Stimulated activated CD4-positive, alpha-beta T cell treated with anti-CD3 and anti-CD28 coated beads, Interleukin-12 subunit alpha, Interleukin-12 subunit beta, amount 100 ng/mL, for 48 hours (primary cell): ENCODE data around the gene STARD10.
"Not testable (repeated sequence)": the region's sequence is repeated elsewhere in the genome, so short reads cannot be mapped to it uniquely, and the experiment has no call there.

Source experiments
- DNase-seq, 3 donors: peaks; one replicate each; pipeline ENCODE4 v3.0.0-alpha.2; 2020; ENCODE audit warnings: low read depth in 2 of 3, low spot score in 1 of 3

STARD10 gene, protein sequence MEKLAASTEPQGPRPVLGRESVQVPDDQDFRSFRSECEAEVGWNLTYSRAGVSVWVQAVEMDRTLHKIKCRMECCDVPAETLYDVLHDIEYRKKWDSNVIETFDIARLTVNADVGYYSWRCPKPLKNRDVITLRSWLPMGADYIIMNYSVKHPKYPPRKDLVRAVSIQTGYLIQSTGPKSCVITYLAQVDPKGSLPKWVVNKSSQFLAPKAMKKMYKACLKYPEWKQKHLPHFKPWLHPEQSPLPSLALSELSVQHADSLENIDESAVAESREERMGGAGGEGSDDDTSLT

DNA sequence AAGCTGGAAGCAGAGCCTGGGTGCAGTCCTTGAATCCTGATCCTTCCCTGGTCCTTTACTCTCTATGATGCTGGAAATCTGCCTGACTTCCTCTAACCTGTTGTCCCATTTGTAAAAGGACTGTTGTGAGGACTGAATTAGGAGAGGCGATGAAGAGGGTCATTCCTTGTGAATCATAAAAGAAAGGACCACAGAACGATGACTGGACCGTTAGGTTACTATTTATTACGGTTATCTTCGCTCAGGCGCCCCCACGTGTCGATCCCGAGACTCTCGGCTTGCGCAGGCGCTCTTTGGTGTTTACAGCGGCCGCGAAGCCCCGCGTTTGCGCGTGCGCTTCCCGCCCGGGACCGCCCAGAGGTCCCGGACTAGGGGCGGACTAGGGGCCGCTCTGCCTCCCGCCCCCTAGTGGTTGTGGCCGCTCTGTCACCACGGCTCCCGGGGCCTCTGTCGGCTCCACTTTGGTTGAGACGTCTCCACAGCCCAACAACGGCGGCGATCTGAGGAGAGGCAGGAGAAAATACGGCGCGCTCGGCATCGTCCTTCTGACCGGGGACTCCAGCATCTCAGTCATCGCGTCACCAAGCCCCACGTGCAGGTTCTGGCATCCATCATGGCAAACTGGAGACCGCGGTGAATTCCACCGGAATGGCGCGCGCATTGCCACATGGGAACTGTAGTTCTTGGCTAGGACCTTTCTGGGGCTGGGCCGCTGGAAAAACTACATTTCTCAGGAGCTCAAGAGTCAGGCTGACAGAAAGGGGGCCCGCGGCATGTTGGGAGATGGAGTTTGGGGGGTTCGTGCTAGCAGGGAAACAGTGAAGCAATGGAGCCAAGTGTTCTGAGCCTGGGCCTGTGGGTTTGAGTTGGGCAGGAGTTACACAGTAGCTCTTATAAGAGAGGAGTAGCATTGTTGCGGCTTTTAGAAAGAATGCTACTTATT is at the start of gene STARD10:
Gene STARD10, minus strand, starts transcription at position 623 of the 943 bp plus-strand sequence. CDS start 12,866 bp downstream, outside the sequence.
- DNase-seq, result peak; percentile 85 to 92 (median 87)

DNA sequence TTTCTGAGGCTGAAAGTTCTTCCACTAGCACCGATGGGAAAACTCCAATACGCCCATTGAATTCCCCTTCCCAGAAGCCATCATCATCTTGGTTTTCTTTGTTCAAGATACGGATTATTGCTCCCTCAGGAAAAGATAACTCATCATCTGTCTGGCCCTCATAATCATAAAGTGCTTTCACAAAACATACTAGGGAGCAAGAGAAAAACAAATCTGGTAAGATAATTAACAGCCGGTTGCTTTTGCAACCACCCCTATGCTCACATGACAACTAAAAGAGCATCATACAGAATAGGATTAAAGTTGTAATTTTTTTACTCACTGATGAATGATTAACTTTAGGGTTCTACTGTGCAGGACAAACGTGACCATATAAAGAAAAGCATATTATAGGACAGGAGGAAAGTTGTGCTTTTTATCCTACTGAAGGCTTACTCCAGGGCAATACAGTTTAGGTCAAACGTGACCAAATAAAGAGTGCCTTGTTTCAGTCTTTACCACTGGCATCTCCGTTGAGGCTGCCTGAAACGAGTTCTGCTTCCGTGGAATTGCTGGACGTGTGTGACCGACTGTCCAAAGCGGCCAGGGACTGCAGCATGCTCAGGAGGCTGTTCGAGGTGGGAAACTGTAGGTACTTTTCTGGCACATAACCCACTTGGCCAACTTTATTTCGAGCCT is 48.9 kb upstream of the STARD10 start:
- DNase-seq, result no peak

DNA sequence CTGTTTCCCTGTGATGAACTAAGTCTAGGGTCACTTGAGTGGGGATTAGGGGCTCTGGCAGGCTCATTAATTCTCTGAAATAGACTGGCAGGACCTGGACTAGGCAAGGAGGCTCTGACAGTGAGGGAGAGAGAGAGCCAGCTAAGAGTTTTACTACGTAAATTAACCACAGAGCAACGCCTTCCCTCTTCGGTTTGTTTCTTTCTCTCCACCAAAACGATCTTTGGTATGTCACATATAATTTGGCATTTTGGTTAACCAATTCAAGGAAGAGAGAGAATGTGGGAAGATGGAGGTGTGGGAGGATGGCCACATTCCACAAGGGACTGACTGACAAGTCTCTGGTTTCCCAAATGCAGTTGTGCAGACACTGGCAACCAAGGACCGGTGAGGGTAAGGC is 48.3 kb upstream of the STARD10 start:
- DNase-seq, result no peak

DNA sequence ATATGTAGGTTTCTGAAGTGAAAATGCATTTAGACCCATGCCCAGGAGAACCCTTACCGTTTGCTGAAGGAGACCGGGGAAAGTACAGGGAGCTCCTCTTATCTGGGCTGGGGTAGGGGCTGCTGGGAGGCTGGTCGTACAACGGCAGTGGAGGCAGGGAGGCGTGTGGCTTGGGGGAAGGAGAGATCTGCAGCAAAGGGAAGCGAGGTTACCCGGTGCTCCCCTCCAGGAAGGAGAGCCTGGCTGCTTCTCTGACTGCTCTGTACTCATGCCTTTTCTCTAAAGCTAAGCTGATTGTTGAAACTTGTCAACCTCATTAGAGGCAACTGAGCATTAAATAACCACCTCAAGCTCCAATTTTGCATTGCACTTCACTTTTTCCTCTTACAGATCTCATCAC is 47.5 kb upstream of the STARD10 start:
- no peak for DNase-seq

DNA sequence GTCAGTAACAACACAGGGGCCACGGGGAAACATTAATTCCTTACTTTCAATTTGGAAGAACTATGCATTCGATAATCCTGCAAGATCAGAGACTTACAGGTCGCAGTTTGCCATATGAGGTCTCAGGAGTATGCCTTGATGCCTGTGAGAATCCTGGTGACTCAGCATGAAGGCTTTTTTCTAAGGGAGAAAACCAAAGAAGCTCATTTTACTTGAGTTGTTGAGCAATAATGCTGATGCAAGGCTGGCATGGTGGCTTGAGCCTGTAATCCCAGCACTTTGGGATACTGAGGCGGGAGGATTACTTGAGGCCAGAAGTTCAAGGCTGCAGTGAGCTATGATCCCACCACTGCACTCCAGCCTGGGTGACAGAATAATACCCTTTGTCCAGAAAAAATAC is 46.9 kb upstream of the STARD10 start:
- no peak for DNase-seq

DNA sequence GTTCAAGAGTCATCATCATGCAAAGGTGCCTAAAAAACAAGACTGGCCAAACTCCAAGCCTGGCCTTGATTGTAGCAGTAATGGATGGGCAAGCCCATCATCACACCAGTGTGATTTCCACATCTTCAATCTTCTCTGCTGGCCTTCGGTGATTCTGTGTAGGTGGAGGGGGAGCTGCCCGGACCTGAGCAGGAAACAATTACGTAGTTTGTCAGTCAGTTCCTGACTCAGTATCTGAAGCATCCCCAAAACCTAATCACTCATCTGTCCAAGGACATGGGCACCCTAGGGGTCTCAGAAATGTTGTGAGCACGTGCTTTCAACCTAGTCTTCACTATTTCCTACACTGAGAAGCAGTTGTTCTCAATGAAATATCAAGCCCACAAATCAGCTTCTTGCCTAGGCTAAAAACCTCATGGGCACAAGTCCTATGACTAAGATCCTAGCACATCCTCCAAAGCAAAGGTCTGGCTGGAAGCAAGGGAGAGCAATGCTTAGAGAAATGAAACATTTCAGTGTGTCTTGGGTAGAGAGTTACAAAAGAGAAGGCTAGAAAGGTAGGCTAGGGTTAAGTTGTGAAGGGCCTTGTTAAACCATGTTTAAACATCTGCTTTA is 45.0 kb upstream of the STARD10 start:
- DNase-seq, result no peak

DNA sequence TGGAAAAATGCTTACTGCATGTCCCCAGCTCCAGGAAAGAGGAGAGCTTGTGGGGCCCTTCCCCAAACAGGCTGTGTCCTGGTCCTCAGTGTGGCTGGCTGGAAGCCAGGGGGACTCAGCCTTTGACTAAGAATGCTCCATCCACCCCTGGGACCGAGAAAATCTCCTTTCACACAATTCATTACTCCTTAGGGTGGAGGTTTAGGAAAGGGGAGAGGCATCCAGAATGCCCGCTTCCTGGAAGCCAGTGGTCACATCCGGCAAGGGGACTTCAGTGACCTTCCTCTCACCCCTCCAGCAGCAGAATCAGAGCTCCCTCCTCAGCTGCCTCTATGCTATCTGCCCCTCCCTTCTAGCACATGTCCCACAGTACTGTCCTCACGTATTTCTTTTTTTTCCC is 42.3 kb upstream of the STARD10 start:
- no peak for DNase-seq

DNA sequence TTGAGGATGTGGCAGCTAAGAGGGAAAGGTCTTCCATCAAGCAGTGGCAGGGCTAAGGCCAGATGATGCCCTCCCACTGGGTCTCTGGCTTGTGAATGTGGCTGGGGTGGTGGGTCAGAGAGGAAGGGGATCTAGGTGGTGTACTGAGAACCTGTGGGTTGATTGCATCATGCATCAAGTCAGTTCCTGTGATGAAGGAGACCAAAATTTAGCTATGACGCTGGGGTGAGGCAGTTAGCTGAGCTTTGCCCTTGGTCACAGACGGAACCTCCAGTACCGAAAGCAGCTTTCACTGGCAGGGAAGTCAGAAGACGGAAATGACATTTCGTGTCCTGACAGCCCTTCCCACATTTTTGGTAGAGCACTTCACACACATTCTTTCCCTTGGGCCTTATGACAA is 41.1 kb upstream of the STARD10 start:
- no peak for DNase-seq

DNA sequence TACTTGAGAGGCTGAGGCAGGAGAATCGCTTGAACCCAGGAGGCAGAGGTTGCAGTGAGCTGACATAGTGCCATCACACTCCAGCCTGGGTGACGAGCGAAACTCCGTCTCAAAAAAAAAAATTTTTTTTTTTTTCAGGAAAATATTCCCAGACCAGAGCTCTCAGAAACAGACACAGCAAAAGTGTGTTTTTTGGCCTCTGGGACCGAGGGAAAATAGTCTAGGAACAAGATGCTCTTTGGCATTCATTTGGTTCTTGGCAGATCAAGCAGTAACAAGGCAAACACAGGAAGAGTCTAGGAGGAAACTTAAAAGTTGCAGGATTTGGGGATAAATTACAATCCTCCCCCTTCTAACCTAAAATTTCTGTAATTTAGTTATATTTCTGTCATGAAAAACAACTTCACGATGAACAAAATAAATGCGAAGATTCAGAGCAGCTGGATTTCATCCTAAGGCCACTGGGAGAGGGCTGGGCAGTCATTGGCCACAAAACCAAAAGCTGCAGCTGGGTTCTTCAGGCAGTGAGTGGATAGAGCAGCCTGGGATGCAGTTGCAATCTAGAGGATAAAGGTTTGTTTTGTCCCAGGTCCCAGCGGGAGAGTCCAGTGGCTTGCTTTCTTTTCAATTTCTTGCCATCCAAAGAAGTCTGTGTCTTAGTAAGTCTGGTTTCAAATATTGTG is 40.1 kb upstream of the STARD10 start:
- DNase-seq, result no peak

DNA sequence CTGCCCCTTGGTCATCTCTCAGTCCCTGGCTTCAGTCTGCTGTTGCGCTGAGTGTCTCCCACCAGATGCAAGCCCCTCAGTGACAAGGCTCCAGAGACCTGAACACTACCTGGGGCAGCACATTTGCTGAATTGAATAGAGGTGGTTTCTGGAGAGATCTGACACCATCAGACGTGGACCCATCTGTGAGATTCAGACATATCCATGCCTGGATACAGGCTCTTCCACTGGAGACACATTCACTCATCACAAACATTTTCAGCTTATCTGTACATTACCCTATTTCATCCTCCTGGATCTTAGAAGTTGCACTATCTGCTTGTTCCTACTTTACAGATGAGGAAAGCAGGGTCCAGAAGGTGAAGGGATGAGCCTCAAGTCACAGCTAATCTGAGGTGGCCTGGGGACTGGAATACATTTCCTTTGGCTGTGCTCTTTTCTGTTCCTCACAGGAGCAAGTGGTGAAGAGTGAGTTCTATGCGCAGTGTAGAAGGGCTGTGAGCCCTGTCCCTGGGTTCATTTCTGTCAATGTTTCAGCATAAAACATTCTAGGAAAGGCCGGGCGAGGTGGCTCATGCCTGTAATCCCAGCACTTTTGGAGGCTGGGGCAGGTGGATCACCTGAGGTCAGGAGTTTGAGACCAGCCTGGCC is 39.4 kb upstream of the STARD10 start:
- DNase-seq, result no peak

DNA sequence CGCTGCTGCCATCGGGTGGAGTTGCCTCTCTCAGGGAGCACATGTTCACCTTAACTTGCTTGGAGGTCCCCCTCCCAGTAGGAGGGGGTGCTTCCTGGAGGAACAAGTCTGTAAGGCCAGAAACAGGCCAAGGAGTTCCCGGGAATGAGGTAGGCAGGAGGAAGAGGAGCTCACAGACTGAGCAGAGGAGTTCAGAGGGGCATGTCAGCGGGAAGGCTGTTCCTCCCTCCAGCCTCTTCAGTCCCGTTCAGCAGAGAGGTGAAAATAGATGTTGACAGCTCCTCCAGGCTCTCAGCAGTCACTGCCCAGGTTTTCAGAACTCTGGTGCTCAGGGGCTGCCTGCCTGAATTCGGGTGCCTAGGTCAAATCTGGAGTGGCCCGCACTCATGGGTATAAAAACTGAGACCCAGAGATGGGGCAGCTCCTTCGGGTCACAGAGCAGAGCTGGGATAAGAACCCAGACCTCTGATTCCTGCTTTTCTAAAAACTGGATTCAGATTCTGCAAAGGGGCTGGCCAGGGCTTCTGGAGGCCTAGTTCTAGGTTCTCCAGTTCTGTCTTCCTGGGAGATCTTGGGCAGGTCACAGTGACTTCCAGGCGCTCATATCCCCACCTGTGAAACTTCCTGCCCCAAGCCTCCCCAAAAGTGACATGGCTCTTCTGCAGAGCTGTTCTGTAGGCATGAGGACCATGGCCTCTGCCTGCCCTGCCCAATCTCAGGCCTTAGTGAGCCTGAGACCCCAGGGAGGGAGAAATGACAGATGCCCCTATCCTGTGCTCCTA is 38.6 kb upstream of the STARD10 start:
- DNase-seq, result no peak

DNA sequence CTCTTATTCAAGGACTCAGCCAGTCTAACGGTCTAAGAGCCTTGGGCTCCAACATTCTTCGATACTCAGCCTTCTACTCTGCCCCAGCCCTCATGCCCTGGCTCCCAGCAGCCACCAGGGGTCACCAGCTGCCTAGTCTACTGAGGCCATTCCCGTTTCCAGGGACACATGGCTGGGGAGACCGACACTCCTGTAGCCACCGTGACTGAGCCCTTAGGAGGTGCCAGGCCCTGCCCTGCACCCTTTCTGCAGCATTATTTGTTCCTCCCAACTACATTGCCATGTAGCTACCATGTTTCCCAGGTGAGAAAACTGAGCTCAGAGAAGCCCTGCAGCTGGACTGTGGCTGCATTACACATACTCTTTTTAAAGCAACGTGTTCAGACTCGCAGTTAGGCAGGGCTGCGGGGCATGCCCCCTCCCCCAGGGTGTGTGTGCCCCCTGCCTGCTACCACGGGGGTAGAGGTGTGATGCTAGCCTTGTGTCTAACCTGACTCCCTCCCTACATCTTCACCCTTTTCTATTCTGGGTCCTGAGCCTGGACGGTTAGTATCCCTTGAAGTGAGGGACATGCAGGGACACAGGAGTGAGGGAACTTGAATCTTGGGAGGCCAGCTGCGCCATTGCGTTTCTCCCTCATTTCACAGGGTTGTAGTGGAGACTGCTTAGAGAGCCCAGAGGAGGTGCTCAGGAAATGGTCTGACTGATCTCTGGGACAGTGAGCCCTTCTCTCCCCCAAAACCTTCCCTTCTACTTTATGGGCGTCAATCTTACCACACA is 37.9 kb upstream of the STARD10 start:
- DNase-seq, result peak in 2 of 3 donors; percentile 47 to 50

DNA sequence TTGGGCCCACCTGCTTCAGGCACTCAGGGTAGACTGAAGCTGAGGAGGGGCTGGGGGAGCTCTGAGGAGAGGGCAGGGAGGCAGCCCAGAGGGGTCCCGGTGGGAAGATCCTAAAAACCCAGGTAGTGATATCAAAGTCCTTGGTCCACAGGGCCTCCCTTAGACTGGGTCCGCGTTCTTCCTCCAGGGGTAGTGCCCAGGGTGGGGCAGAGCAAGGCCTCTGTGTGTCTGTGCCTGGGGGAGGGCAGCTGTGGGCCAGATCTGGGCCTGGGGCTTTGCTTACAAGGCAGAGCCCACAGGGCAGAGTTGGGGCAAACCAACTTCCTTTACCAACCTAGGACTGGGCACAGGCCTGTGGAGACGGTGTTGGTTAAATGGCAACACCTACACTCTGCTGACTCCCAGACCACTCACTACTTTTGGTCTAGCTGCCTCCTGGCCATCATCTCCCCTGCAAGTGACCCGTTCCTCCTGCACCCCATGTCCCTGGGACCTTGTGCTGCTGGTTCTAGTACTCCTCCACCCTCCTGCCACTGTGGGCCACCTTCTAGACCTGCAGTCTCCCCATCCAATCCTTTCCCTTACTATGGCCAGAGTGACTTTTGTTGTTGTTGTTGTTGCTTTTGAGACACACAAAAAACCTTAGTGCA is 36.2 kb upstream of the STARD10 start:
- DNase-seq, result no peak

DNA sequence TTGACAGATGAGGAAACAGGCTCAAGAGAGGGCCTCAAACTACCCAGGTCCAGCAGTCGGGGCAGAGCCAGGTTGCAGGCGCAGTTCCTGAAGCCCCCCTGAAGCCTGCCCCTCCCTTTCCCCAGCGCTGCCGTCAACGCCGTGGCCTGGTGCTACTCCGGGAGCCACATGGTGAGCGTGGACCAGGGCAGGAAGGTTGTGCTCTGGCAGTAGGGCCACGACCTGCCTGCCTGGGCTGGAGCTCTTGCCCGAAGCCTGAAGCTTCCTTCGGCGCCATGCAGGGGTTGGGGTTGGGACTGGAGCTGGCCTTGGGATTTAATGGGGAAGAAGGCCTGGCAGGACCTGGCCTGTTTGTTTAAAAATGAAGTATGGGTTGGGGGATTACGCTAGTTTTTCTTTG is 35.3 kb upstream of the STARD10 start:
- no peak for DNase-seq

DNA sequence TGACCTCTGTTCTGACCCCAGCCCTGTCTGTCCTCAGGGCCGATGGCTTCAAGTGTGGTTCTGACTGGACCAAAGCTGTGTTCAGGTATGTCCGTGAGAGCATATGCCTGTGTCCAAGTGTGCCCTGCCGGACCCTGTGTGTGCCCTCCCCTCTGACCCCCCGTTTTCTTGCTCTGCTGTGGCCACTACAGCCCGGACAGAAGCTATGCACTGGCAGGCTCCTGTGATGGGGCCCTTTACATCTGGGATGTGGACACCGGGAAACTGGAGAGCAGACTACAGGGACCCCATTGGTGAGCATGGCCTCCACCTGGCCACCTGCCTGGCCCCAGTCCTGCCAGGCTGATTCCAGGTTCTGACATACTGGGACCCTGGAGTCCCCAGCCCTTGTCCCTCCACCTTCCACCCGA is 34.9 kb upstream of the STARD10 start:
- DNase-seq, result no peak

DNA sequence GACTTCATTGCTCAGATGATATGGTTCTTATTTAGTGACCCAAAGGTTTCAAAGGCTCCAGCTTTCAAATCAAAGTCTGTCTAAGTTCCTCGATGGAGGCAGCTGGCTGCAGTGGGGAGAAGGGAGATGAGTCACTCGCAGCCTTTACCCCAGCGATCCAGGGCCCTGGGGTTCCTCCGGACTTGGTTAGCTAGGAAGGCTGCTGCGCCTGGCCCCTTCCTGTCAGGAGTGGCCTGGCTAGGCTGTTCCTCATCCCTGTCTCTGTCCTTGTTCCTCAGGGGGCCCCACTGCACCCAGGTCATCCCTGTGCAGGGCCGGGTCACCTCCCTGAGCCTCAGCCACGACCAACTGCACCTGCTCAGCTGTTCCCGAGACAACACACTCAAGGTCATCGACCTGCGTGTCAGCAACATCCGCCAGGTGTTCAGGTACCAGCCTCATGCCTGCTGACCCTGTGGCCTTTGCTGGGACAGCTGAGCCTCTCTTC is 34.3 kb upstream of the STARD10 start:
- no peak for DNase-seq

DNA sequence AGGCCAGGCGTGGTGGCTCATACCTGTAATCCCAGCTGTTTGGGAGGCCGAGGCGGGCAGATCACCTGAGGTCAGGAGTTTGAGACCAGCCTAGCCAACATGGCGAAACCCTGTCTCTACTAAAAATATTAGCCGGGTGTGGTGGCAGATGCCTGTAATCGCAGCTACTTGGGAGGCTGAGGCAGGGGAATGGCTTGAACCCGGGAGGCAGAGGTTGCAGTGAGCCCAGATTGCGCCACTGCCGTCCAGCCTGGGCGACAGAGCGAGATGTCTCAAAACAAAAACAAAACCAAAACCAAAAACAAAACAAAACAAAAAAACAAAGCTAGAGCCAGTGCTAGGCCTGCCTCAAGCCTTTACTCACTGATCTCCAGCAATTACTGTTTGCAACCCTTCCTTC is 33.8 kb upstream of the STARD10 start:
- not testable (repeated sequence) for DNase-seq

DNA sequence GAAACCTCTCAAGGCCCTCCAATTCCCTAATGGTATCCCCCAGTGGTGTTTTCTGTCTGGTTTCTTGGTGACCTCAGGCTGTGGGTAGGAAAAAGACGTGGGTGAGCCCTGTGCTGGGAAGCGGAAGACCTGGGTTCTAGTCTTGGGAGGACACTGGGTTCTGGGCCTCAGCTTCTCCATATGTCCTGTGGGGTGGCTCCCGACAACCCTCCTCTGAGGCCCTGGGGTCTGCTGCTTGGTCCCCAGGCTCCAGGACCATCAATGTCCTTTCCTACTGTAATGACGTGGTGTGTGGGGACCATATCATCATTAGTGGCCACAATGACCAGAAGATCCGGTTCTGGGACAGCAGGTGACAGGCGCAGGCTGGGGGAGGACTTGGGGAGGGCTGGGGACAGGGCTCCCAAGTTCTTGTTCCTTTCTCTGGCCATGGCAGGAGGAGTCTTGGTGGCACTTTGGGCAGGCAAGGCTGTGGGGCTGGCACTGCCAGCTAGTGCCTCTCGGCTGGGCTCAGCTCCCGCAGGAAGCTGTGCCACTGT is 33.2 kb upstream of the STARD10 start:
- no peak for DNase-seq
